PC-3 (cell line): ENCODE measurements around the gene MAPKAPK3. TPM values are rescaled to one million over a fixed set of nuclear protein-coding genes. Genes with fewer than 3 reads are reported as not detected.

Source experiments
- ATAC-seq: fragments of 200-7000 bp; cut with Tn5 transposase; 2 replicates; pipeline ENCODE4 v1.9.1; 2020; ENCODE audit warnings: mild to moderate bottlenecking, moderate library complexity
- BruUV-seq: library from RNA; stranded (reverse); fragments of 400-500 nt; replicated peaks from 2 replicates; lab custom pipeline; 2021; lab: Mats Ljungman, UMichigan
- CTCF ChIA-PET: fragments of 300-600 bp; sonication (Branson Sonifier 250); formaldehyde crosslinking; loops from one replicate; lab custom pipeline; 2022; ENCODE audit warnings: antibody characterized with exemption; lab: Charles Lee
- POLR2A ChIA-PET: fragments of 300-600 bp; sonication (Branson Sonifier 250); formaldehyde crosslinking; loops from one replicate; lab custom pipeline; 2022; ENCODE audit warnings: antibody characterized with exemption; ENCODE audit not compliant: unreplicated experiment; lab: Charles Lee
- DNase-seq: peaks from one replicate; pipeline ENCODE4 v3.0.0-alpha.2; 2015
- H2AFZ ChIP-seq: fragments of 300-600 bp; sonication (generic); 2 replicates; pipeline ENCODE4 v1.6.0; 2016; ENCODE audit warnings: antibody characterized with exemption, low read length
- H3F3A ChIP-seq: fragments of 300-600 bp; sonication (generic); one replicate; pipeline ENCODE4 v1.6.0; 2017; ENCODE audit warnings: antibody characterized with exemption, low read length, control low read depth, mild to moderate bottlenecking; ENCODE audit not compliant: unreplicated experiment
- H3K27ac ChIP-seq: fragments of 300-600 bp; sonication (generic); 2 replicates; pipeline ENCODE4 v1.5.1; 2016; ENCODE audit warnings: mild to moderate bottlenecking, low read length
- H3K27me3 ChIP-seq: fragments of 300-600 bp; sonication (generic); 2 replicates; pipeline ENCODE4 v1.6.1; 2016; ENCODE audit warnings: low read length, mixed read lengths
- H3K36me3 ChIP-seq: fragments of 300-600 bp; sonication (generic); 2 replicates; pipeline ENCODE4 v1.6.1; 2016; ENCODE audit warnings: low read depth, mixed run types, low read length, mixed read lengths
- H3K4me1 ChIP-seq: fragments of 300-600 bp; sonication (generic); 2 replicates; pipeline ENCODE4 v1.5.1; 2016; ENCODE audit warnings: low read length; ENCODE audit not compliant: insufficient read depth
- H3K4me2 ChIP-seq: fragments of 300-600 bp; sonication (generic); 2 replicates; pipeline ENCODE4 v1.6.0; 2016; ENCODE audit warnings: low read length
- H3K4me3 ChIP-seq: fragments of 300-600 bp; sonication (generic); 2 replicates; pipeline ENCODE4 v1.5.1; 2016; ENCODE audit warnings: mild to moderate bottlenecking, low read length, mixed read lengths
- H3K79me2 ChIP-seq: fragments of 300-600 bp; sonication (generic); 2 replicates; pipeline ENCODE4 v1.6.1; 2017; ENCODE audit warnings: low read length, mixed read lengths
- H3K9ac ChIP-seq: fragments of 300-600 bp; sonication (generic); 2 replicates; pipeline ENCODE4 v1.6.0; 2016; ENCODE audit warnings: mild to moderate bottlenecking, low read length
- H3K9me2 ChIP-seq: fragments of 300-600 bp; sonication (generic); replicated peaks from 2 replicates; pipeline ENCODE4 v1.6.1; 2016; ENCODE audit warnings: mixed run types, low read length, mixed read lengths
- H3K9me3 ChIP-seq: fragments of 300-600 bp; sonication (generic); 2 replicates; pipeline ENCODE4 v1.6.1; 2016; ENCODE audit warnings: low read length, mixed read lengths
- H4K20me1 ChIP-seq: fragments of 300-600 bp; sonication (generic); 2 replicates; pipeline ENCODE4 v1.6.1; 2016; ENCODE audit warnings: low read length, mixed read lengths
- CTCF ChIP-seq: fragments of 300-600 bp; sonication (generic); conservative IDR thresholded peaks from 2 replicates; pipeline ENCODE4 v1.5.1; 2017; ENCODE audit warnings: antibody characterized with exemption, low read depth, mild to moderate bottlenecking, low read length
- EZH2 ChIP-seq: fragments of 300-600 bp; sonication (generic); IDR thresholded peaks from one replicate; pipeline ENCODE4 v1.6.1; 2017; ENCODE audit warnings: antibody characterized with exemption, mild to moderate bottlenecking, low read length; ENCODE audit not compliant: unreplicated experiment
- EZH2phosphoT487 ChIP-seq: fragments of 300-600 bp; sonication (generic); IDR thresholded peaks from 2 replicates; pipeline ENCODE4 v1.6.1; 2018; ENCODE audit warnings: mild to moderate bottlenecking, antibody characterized with exemption, low read length, borderline replicate concordance
- intact Hi-C: fragments of 100-400 bp; cut with micrococcal nuclease; formaldehyde crosslinking; loops from 2 replicates; pipeline ENCODE4 v1.9.0; 2023
- total RNA-seq: library from RNA; depleted of rRNA; stranded (reverse); fragments of >200 nt; gene quantifications from 2 replicates; pipeline ENCODE4 v1.2.3, GENCODE V29; 2014

Gene MAPKAPK3
- total RNA-seq, 1 experiment from 2014 or later, result 142 TPM

- Histone ChIP-seq H3K79me2 (no peaks in the 10 kb centered on the region), H3K4me2 (peak overlapping the region; percentile 94), H3K4me3 (peak overlapping the region; percentile 71), H2AFZ (peak overlapping the region; percentile 92), H3K36me3 (no peaks in the 10 kb centered on the region), H3K9me3 (no peaks in the 10 kb centered on the region), H3K27ac (no peak overlapping the region), H3F3A (no peaks in the 10 kb centered on the region), H3K9me2 (no peaks in the 10 kb centered on the region), H3K4me1 (peaks cover 17% of the 10 kb centered on the region), H3K27me3 (no peaks in the 10 kb centered on the region), H3K9ac (peak overlapping the region; percentile 49), H4K20me1 (no peaks in the 10 kb centered on the region)
- ChIA-PET CTCF (interaction anchor here (0.6 to 1.3 kb wide), 4 partner anchors 10 to 778 kb away, joined by 3 to 5 read pairs (median 4); no protein-coding TSS in a partner anchor), POLR2A (no interaction called here)
- intact Hi-C loops, result loop anchor here (5.0 kb wide), 1 partner anchor 259 kb away; the partner anchor contains the start of genes CYB561D2 and NPRL2
- TF ChIP-seq EZH2, result no peak
- TF ChIP-seq CTCF, result no peak
- no peak for TF ChIP-seq EZH2phosphoT487
- ATAC-seq (no peak), DNase-seq (no peak)
- BruUV-seq, result TSS peak; percentile 55
Observed at GRCh38 chr3:50610992-50611463, 5.9 kb upstream of the MAPKAPK3 start.

GRCh38 chr3:50611464-50612233, 5.3 kb upstream of the MAPKAPK3 start, which contains the start of gene CISH:
Gene CISH, minus strand, starts transcription at chr3:50611774. Its CDS starts 124 bp downstream, at chr3:50611650.
- peak within 1 kb of the TSS; percentile 94 for H3K4me2 ChIP-seq
- H3K9ac ChIP-seq, result peak within 1 kb of the TSS; percentile 49
- H3F3A ChIP-seq, result peaks cover 3% of the 10 kb centered on the region
- no TSS peak for BruUV-seq
- H3K79me2 ChIP-seq, result no peaks in the 10 kb centered on the region
- peak within 1 kb of the TSS; percentile 71 for H3K4me3 ChIP-seq
- no peaks in the 10 kb centered on the region for H3K9me3 ChIP-seq
- no peaks in the 10 kb centered on the region for H3K9me2 ChIP-seq
- H4K20me1 ChIP-seq, result no peaks in the 10 kb centered on the region
- POLR2A ChIA-PET, result interaction anchor here (0.5 to 0.7 kb wide), 5 partner anchors 10 to 289 kb away, joined by 3 to 10 read pairs (median 4); partner anchors contain the start of gene HEMK1
- ATAC-seq, result peak; percentile 73
- H2AFZ ChIP-seq, result peak within 1 kb of the TSS; percentile 92
- intact Hi-C loops, result loop anchor here (1.0 to 5.0 kb wide), 2 partner anchors 42 to 259 kb away; partner anchors contain the start of genes CYB561D2, HEMK1 and NPRL2
- CTCF ChIA-PET, result interaction anchor here (0.6 to 1.3 kb wide), 9 partner anchors 10 to 778 kb away, joined by 3 to 5 read pairs (median 4); no protein-coding TSS in a partner anchor
- peaks cover 23% of the 10 kb centered on the region for H3K4me1 ChIP-seq
- no peaks in the 10 kb centered on the region for H3K27me3 ChIP-seq
- H3K27ac ChIP-seq, result no peak within 1 kb of the TSS
- TF ChIP-seq EZH2, result no peak
- TF ChIP-seq CTCF, result peak; percentile 44
- no peaks in the 10 kb centered on the region for H3K36me3 ChIP-seq
- DNase-seq, result peak; percentile 96
